C4-2B (cell line): ENCODE data around the gene BEND2.

Experiments used
- ZFX ChIP-seq: fragments of 450-650 bp; IDR thresholded peaks from 2 replicates; pipeline ENCODE4 v1.6.1; 2017
- TF ChIP-seq, protein P1 (sequence below): fragments of 450-650 bp; conservative IDR thresholded peaks from 2 replicates; pipeline ENCODE4 v1.5.1; 2017; ENCODE audit warnings: mild to moderate bottlenecking

GRCh38 chrX:18146954-18147353, 73.7 kb downstream of the BEND2 start:
- TF ChIP-seq ZFX = no peak
- TF ChIP-seq, protein P1, sequence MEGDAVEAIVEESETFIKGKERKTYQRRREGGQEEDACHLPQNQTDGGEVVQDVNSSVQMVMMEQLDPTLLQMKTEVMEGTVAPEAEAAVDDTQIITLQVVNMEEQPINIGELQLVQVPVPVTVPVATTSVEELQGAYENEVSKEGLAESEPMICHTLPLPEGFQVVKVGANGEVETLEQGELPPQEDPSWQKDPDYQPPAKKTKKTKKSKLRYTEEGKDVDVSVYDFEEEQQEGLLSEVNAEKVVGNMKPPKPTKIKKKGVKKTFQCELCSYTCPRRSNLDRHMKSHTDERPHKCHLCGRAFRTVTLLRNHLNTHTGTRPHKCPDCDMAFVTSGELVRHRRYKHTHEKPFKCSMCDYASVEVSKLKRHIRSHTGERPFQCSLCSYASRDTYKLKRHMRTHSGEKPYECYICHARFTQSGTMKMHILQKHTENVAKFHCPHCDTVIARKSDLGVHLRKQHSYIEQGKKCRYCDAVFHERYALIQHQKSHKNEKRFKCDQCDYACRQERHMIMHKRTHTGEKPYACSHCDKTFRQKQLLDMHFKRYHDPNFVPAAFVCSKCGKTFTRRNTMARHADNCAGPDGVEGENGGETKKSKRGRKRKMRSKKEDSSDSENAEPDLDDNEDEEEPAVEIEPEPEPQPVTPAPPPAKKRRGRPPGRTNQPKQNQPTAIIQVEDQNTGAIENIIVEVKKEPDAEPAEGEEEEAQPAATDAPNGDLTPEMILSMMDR = no peak
